ENCODE data around the gene MS4A4A. TPM values are rescaled to one million over a fixed set of nuclear protein-coding genes. Genes with fewer than 3 reads are reported as not detected.

The MS4A4A gene
- total RNA-seq, 1 donor from 2014 or later, result 53.9 TPM

- H3K27ac ChIP-seq, result no peak overlapping the region
- H3K4me1 ChIP-seq, result no peaks in the 10 kb centered on the region
- no peaks in the 10 kb centered on the region for H3K27me3 ChIP-seq
- no peaks in the 10 kb centered on the region for H3K9me3 ChIP-seq
- no peak overlapping the region for H3K4me3 ChIP-seq
- ATAC-seq (peak; percentile 81), DNase-seq (no peak)
- intact Hi-C loops (cut with DNase I), result no loop called here
- H3K36me3 ChIP-seq, result no peaks in the 10 kb centered on the region
- TF ChIP-seq CTCF (IDR thresholded peaks at IDR 0.05), result peak; percentile 48
Measured at GRCh38 chr11:60251485-60252212, 28.8 kb upstream of the MS4A4A start.

GRCh38 chr11:60252213-60253108, 28.0 kb upstream of the MS4A4A start:
- peak; percentile 58 for ATAC-seq
- no peak for DNase-seq
- H3K27me3 ChIP-seq, result no peaks in the 10 kb centered on the region
- no peaks in the 10 kb centered on the region for H3K9me3 ChIP-seq
- no peak for TF ChIP-seq CTCF (IDR thresholded peaks at IDR 0.05)
- intact Hi-C loops (cut with DNase I), result no loop called here
- H3K4me1 ChIP-seq, result no peaks in the 10 kb centered on the region
- H3K36me3 ChIP-seq, result no peaks in the 10 kb centered on the region
- H3K4me3 ChIP-seq, result no peak overlapping the region
- peak overlapping the region; percentile 18 for H3K27ac ChIP-seq

- Histone ChIP-seq H3K27ac (no peak overlapping the region), H3K36me3 (no peaks in the 10 kb centered on the region), H3K4me1 (no peaks in the 10 kb centered on the region), H3K9me3 (no peaks in the 10 kb centered on the region), H3K4me3 (no peak overlapping the region), H3K27me3 (no peaks in the 10 kb centered on the region)
- no peak for TF ChIP-seq CTCF (IDR thresholded peaks at IDR 0.05)
- DNase-seq (no peak), ATAC-seq (no peak)
- intact Hi-C loops (cut with DNase I), result no loop called here
Measured at GRCh38 chr11:60257956-60258722, 22.3 kb upstream of the MS4A4A start.

GRCh38 chr11:60261014-60261413, 19.5 kb upstream of the MS4A4A start:
- H3K9me3 ChIP-seq, result no peaks in the 10 kb centered on the region
- no peak overlapping the region for H3K27ac ChIP-seq
- intact Hi-C loops (cut with DNase I), result no loop called here
- H3K4me1 ChIP-seq, result no peaks in the 10 kb centered on the region
- ATAC-seq (no peak), DNase-seq (no peak)
- no peak overlapping the region for H3K4me3 ChIP-seq
- no peaks in the 10 kb centered on the region for H3K27me3 ChIP-seq
- TF ChIP-seq CTCF (IDR thresholded peaks at IDR 0.05), result no peak
- no peaks in the 10 kb centered on the region for H3K36me3 ChIP-seq

- TF ChIP-seq CTCF (IDR thresholded peaks at IDR 0.05), result no peak
- Histone ChIP-seq H3K27me3 (no peaks in the 10 kb centered on the region), H3K36me3 (no peaks in the 10 kb centered on the region), H3K4me3 (no peak overlapping the region), H3K27ac (no peak overlapping the region), H3K9me3 (no peaks in the 10 kb centered on the region), H3K4me1 (no peaks in the 10 kb centered on the region)
- no peak for DNase-seq
- intact Hi-C loops (cut with DNase I), result no loop called here
- ATAC-seq, result peak; percentile 72
Measured at GRCh38 chr11:60263402-60263801, 17.1 kb upstream of the MS4A4A start.
